WI38 (cell line): Measurements from ENCODE around the gene TIMM23.
A peak's percentile ranks its signal among the peaks of the same experiment; 100 is the strongest.
"Not testable (repeated sequence)": the region's sequence is repeated elsewhere in the genome, so short reads cannot be mapped to it uniquely, and the experiment has no call there.

ENCODE experiments used
- H3K4me3 ChIP-seq: 2 replicates; pipeline ENCODE4 v1.5.1; 2011; ENCODE audit warnings: low read depth, mild to moderate bottlenecking, control low read depth, low read length

The TIMM23 gene

DNA sequence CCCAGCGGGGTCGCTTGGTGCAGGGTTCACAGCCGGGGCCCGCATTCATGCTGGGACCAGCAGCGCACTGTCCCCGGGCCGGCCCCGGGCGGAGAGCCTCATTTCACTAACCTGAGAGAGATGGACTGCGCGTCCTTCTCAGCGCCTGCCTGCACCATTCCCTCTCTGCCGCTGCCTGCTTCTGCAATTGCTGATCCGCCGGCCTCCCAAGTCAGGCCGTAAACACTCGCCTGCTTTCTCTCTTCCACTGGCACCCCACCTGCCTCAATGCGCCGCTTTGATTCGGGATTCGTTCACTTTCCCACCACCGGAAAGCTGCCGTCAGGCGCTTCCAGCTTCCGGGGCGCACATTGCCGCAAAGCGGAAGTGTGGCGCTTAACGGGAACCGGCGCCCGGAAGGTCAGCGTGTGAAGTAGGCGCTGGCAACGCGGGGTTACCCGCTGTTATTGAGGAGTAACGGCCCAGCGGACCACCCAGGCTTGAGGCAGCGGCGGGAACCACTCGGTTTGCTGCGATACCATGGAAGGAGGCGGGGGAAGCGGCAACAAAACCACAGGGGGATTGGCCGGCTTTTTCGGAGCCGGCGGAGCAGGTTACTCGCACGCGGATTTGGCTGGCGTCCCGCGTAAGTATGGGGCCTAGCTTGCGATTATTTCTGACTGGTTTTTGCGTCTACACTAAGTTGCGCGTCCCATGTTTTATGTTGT, at the start of gene TIMM23:
TIMM23 (plus strand) TSS at position 384 of the 707 bp plus-strand sequence; CDS start at position 520, 136 bp downstream.
- peak within 1 kb of the TSS; percentile 77 for H3K4me3 ChIP-seq

- not testable (repeated sequence) for H3K4me3 ChIP-seq
Measured at GRCh38 chr10:45926790-45927189, 45.5 kb upstream of the TIMM23 start.

DNA sequence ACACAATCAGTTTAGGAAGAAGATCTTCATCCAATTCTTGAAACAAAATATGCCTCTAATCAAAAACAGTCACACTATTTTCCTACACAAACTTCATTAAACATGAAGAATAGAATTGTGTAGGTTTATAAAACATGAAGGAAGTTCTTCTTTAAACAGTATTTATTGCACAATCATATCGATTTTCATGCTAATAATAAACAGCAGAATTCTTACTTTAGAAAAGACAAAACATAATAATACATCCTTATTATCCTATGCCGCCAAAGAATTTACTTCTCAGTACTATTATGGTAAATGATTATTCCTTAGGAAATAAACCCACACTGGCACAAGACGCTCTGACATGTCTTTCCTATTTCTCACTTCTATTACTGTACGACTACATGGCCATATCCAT, 41.0 kb upstream of the TIMM23 start:
- H3K4me3 ChIP-seq, result not testable (repeated sequence)

DNA sequence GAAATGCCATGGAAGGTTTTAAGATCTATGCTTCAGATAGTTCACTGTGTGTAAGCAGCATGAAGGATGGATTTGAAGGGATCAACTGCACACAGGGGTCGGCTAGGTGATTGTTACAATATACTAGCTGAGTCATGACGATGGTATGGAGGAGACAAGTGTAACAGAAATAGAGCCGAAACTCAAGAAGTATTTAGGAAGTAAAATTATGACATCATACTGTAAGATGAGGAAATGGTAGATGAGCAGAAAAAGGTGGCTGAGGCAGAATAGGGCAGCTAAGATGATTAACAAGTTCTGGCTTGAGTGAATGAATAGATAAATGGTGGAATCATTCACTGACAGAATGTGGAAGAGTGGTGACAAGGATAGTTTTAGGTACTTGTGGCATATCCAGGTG, 37.5 kb upstream of the TIMM23 start:
- not testable (repeated sequence) for H3K4me3 ChIP-seq

- H3K4me3 ChIP-seq, result not testable (repeated sequence)
Measured at GRCh38 chr10:45939176-45939697, 33.1 kb upstream of the TIMM23 start.

- not testable (repeated sequence) for H3K4me3 ChIP-seq
Measured at GRCh38 chr10:45941196-45941595, 31.1 kb upstream of the TIMM23 start.

- not testable (repeated sequence) for H3K4me3 ChIP-seq
Measured at GRCh38 chr10:45945476-45945875, 26.8 kb upstream of the TIMM23 start.

GRCh38 chr10:45947363-45947762, 24.9 kb upstream of the TIMM23 start:
- not testable (repeated sequence) for H3K4me3 ChIP-seq

DNA sequence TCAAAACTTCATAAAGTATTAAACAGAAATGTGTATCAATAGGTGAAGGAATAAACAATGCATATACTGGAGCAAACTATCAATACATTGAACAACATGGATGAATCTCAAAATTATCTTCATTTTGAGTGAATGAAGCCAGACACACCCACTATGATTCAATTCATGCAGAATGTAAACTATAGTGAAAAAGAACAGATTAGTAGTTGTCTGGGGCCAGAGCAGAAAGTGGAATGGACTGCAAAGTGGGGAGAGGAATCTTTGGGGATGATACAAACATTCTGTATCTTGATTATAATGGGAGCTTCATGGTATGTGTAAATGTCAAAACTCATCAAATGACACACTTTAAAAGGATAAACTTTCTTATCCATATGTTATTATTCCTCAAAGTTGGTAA, 23.5 kb upstream of the TIMM23 start:
- not testable (repeated sequence) for H3K4me3 ChIP-seq

DNA sequence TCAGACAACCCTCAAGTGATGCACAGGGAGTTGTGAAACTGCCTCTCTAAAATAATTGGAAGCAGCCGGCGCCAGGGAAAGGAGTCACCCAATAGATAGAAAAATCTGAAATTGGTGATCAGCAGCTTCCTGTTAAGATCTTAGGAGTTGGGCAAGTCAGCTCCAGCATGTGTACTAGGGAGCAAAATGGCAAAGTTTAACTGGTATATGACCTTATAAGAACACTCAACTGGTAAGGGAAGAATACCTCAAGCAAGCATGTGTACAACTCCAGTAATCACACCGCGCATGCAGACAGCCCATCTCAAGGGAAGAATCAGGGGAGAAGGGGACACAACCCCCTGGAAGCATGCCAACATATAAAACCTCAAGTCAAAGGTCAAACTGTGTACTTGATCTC, 17.9 kb upstream of the TIMM23 start:
- not testable (repeated sequence) for H3K4me3 ChIP-seq

- not testable (repeated sequence) for H3K4me3 ChIP-seq
Measured at GRCh38 chr10:45956634-45957033, 15.7 kb upstream of the TIMM23 start.

DNA sequence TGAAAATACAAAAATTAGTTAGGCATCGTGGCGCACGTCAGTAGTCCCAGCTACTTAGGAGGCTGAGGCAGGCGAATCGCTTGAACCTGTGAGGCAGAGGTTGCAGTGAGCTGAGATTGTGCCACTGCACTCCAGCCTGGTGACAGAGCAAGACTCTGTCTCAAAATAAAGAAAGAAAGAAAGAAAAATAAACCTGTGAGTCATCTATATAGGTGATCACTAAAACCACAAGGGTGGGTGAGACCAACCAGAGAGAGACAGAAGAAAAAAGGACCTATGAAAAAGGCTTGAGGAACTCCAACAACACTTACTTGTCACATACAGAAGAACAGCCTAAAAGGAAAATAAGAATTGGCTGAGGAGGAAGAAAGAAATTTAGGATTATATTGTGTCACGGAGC, 14.4 kb upstream of the TIMM23 start:
- H3K4me3 ChIP-seq, result not testable (repeated sequence)

GRCh38 chr10:45962686-45963452, 9.4 kb upstream of the TIMM23 start:
- not testable (repeated sequence) for H3K4me3 ChIP-seq

- H3K4me3 ChIP-seq, result peak overlapping the region; percentile 77
Measured at GRCh38 chr10:45971019-45971418, 1.3 kb upstream of the TIMM23 start.

DNA sequence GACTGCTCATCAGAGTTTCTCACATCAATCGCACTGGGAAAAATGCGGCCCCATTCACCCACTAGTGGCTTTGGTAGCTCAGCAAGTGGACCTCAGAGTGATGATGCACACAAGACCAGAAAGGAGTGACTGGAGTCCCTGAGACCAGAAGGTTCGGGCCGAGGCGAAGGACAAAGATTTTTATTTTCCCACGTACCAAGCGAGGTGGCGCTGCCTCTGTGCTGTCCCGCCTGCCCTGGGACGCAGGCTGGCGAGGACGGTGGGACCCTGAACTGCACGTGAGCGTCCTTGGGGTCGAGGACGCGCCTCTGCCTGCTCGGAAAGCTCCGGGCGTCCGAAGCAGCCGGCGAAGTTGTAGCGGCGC, 565 bp upstream of the TIMM23 start:
- peak overlapping the region; percentile 77 for H3K4me3 ChIP-seq

DNA sequence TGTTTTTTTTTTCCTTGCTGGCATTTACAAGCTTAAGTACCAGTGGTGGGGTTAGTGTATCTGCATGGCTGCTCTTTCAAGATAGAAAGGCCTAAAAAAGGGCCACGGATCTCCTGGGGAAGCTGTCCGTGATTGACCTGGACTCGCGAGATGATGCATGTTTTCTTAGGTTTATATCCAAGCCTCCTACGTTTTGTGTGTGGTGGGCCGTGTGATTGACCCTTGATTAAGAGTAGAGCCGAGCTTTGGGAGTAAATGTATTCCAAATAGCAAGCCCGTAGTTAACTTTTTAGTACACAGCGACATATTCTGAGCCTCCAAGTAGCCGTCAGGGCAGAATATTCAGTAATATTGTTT, 502 bp downstream of the TIMM23 start:
- peak overlapping the region; percentile 77 for H3K4me3 ChIP-seq

DNA sequence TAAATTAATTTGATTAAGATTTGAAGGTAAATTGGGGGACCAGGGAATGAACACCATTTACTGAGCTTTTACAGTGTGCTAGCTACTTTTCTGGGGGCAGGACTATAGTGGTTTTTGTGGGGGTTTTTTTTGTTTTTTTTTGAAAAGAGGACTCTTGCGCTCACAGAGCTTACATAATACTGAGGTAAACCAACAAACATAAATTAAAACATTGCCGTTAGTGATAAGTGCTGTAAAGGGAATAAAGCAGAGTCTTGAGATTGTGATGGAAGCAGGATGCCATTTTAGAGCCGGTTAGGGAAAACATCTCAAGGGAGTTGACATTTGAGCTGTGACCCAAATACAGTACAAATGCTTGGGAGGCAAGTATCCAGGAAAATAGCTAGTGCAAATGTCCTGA, 1.8 kb downstream of the TIMM23 start:
- H3K4me3 ChIP-seq, result not testable (repeated sequence)

GRCh38 chr10:45978554-45978953, 6.3 kb downstream of the TIMM23 start:
- H3K4me3 ChIP-seq, result not testable (repeated sequence)

DNA sequence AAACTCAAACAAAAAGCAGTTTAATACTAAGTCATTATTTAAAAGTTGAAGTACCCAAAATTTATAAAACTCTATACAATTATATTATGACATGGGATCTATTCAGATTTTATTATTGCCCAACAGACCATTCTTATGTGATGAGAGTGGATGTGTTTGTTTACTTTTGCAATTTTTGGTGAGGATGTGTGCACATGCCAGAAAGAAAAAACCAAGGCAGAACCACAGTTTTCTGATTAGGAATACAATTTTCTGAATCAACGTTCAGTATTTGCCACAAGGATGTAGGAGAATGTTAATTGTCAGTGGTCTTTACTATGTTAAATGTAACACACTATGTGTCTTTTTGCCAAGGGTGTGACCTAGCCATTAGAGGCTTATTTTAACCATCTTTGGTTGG, 9.1 kb downstream of the TIMM23 start:
- not testable (repeated sequence) for H3K4me3 ChIP-seq

DNA sequence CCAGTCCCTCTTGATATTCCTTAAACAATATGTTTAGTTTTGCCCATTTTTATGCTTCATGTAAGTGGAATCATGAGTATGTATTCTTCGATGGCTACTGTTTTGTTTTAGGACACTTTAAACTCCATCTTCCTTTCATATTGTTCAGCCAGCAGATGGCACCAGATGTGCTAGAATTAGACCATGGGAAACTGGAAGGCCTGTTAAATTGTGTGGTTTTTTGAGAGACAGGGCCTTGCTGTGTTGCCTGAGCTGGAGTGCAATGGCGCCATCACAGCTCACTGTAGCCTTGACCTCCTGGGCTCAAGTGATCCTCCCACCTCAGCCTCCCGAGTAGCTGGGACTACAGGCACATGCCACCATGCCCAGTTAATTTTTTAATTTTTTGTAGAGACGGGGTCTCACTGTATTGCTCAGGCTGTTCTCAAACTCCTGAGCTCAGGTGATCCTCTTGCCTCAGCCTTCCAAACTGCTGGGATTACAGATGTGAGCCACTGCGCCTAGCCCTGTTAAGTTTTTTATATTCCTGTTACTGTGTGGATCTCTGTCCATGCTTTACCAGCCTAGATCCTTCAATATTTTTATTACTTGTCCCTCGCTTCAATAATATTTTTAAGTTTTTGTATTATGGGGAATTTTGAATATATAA, 11.4 kb downstream of the TIMM23 start:
- not testable (repeated sequence) for H3K4me3 ChIP-seq

DNA sequence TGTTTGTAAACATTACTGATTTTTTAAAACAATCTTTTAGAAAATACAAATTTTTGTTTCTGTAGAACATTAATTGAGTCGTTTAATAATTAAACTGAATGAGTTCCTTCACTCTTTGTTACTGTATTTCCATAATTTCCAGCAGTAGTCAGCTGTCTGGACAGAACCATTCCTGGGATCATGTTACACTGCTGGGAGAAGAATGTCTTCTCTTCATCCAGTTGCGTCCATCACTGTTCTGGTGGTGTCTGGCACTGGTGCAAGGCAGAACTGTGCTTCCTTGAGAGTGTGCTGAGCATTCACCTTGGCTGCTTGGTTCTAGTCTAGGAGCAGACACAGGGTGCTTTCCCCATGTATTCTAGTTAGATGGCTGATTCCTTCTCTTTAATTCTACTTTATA, 12.2 kb downstream of the TIMM23 start:
- H3K4me3 ChIP-seq, result not testable (repeated sequence)

DNA sequence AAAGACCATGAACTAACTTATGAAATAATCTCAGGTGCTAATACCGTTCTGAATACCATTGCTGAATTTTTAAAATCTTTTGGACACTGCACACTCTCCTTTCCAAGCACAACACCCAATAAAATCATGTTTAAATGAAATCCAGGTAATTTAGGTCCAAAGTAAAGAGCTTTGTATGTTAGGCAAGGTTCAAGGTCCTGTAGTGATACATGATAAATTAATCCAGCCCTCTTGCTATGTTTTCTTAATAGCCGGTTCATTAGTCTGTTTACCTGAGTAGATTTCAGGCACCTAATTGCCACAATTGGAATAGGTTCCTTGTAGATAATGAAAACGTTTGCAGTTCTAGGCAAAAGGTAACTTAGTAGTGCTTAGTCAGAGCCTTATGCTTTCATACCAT, 13.3 kb downstream of the TIMM23 start:
- H3K4me3 ChIP-seq, result not testable (repeated sequence)
